ENCODE measurements around the gene VPS37D. TPM values are rescaled to one million over a fixed set of nuclear protein-coding genes. Genes with fewer than 3 reads are reported as not detected.

The VPS37D gene
- total RNA-seq, 1 donor from 2014 or later, result 1.3 TPM

DNA sequence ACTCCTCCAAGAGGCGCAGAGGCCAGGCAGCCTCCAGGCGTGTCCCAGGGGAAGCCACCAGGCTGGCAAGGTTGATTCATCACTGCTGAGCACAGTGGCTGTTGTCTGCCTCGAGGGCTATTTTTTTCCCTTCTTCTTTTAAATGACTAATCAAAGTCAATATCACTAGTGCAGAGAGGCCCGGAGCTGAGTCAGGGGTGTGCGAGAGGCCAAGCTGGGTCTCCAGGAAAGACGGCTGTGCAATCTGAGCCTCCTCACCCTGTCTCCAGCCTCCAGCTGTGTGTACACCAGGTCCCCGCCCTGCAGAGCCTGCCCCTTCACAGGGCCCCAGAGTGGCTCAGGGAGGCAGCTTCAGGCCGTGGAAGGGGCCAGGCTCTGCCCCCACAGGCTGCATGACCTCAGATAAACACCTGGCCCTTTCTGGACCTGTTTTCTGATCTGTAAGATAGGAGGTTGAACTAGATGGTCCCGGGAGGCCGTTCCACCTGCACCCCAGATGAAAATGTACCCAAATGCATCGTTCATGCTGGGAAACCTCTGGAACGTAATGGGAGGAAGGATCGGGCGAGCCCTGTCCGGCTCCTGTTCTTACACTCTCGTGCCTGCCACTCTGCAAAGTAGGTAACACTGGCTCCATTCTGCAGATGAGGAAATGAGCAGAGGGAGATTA lies 48.2 kb downstream of the VPS37D start:
- peak in 1 of 2 donors; percentile 81 for DNase-seq (ENCODE audit: low spot score in 2 of 2)
- Histone ChIP-seq H3K36me3 (no peaks in the 10 kb centered on the region), H3K27me3 (no peaks in the 10 kb centered on the region), H3K27ac (peak overlapping the region in 1 of 2 donors; percentile 10), H3K9me3 (no peaks in the 10 kb centered on the region), H3K4me3 (no peak overlapping the region), H3K4me1 (peaks cover 20 to 38% of the 10 kb centered on the region in 2 donors)
- TF ChIP-seq, protein P1, sequence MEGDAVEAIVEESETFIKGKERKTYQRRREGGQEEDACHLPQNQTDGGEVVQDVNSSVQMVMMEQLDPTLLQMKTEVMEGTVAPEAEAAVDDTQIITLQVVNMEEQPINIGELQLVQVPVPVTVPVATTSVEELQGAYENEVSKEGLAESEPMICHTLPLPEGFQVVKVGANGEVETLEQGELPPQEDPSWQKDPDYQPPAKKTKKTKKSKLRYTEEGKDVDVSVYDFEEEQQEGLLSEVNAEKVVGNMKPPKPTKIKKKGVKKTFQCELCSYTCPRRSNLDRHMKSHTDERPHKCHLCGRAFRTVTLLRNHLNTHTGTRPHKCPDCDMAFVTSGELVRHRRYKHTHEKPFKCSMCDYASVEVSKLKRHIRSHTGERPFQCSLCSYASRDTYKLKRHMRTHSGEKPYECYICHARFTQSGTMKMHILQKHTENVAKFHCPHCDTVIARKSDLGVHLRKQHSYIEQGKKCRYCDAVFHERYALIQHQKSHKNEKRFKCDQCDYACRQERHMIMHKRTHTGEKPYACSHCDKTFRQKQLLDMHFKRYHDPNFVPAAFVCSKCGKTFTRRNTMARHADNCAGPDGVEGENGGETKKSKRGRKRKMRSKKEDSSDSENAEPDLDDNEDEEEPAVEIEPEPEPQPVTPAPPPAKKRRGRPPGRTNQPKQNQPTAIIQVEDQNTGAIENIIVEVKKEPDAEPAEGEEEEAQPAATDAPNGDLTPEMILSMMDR (IDR thresholded peaks at IDR 0.05), result no peak
- intact Hi-C loops (cut with DNase I), result no loop called here

DNA sequence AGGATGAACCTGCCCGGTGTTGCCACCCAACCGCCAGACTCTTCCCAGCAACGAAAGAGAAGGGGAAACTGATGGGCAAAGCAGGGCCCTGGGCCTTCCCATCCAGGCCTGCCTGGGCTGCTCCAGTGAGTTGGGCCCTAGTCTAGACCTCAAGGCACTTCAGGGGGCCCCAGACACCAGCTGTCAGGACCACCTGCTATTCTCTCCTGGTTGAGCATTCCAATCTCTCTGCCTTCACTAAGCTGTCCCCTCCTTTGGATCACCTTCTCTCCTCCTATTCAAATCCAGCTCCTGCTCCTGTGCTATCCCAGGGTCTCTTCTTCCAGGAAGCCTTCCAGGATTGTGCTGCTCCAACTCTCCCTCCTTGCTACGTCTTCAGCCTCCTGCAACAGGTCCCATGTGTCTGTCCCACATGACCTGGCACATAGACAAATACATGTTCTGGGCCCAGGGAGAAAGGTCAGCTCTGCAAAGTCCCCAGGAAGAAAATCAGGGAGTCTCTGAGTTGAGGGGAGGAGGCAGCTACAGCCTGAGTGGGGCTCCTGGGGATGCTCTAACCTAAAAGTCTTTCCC lies 48.8 kb downstream of the VPS37D start:
- Histone ChIP-seq H3K4me1 (peaks cover 20 to 42% of the 10 kb centered on the region in 2 donors), H3K36me3 (no peaks in the 10 kb centered on the region), H3K27ac (no peak overlapping the region), H3K9me3 (no peaks in the 10 kb centered on the region), H3K4me3 (peak overlapping the region in 1 of 2 donors; percentile 97), H3K27me3 (no peaks in the 10 kb centered on the region)
- DNase-seq (ENCODE audit: low spot score in 2 of 2), result no peak
- TF ChIP-seq, protein P1 (IDR thresholded peaks at IDR 0.05), result no peak
- intact Hi-C loops (cut with DNase I), result no loop called here

DNA sequence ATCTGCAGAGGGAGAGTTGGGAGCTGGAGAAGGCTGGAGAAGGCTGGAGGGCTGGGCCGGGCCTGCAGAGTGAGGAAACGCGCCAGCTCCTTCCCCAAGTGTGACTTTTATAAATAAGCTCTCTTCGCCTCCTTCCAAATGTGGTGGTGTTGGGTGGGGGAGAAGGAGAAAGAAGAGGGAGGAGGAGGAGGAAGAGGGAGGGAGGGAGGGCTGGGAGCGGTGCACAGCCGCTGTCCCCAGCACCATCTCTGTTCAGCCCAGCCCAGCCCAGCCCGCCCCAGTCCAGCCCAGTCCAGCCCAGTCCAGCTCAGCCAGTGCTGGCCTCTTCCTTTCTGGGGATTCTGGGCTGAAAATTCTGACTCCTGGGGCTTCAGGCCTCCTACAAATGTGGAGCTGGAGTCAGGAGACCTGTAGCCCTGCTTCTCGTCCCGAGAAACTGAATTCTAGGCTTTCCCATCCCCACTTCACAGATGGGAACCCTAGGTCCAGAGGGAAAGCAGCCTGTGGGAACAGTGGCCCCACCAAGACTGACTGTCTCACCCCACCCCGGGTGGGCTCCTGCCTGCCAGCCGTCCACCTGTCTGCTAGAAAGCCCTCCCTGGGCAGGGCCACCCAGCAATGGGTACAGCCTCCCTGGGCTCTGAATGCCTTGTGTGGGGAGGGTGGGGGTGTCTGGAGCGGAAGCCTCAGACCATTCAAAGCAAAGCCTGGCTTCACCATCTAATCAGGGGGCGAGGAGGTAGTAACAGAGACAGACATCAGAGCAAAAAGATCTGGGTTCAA lies 49.6 kb downstream of the VPS37D start:
- Histone ChIP-seq H3K4me3 (peak overlapping the region in 1 of 2 donors; percentile 97), H3K36me3 (no peaks in the 10 kb centered on the region), H3K9me3 (no peaks in the 10 kb centered on the region), H3K4me1 (peaks cover 20 to 43% of the 10 kb centered on the region in 2 donors), H3K27ac (peak overlapping the region; percentile 27 to 51), H3K27me3 (no peaks in the 10 kb centered on the region)
- DNase-seq (ENCODE audit: low spot score in 2 of 2), result no peak
- TF ChIP-seq, protein P1 (IDR thresholded peaks at IDR 0.05), result no peak
- intact Hi-C loops (cut with DNase I), result no loop called here

DNA sequence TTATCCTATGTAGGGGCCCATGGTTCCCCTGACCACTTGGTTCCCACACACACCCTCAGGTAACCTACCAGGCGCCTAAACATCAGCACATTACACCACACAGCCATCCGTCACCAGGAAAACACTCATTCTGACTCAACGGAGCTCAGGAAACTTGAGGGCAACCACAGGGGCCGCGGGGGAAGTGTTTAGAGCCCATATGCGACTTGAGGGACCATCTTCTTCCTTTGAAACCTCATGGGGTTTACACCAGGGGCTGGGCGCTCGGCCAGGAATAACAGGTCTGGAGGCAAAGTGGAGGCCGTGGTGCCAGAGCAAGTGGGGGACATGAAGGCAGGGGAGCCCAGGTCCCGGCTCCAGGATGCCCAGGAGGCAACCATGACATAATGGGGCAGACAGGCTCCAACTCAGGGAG lies 50.4 kb downstream of the VPS37D start:
- Histone ChIP-seq H3K4me1 (peaks cover 20 to 43% of the 10 kb centered on the region in 2 donors), H3K9me3 (no peaks in the 10 kb centered on the region), H3K27ac (peak overlapping the region; percentile 17 to 51), H3K27me3 (no peaks in the 10 kb centered on the region), H3K4me3 (peak overlapping the region; percentile 93 to 97), H3K36me3 (no peaks in the 10 kb centered on the region)
- TF ChIP-seq, protein P1 (IDR thresholded peaks at IDR 0.05), result no peak
- intact Hi-C loops (cut with DNase I), result loop anchor here (2.0 kb wide), 1 partner anchor 35 kb away; the partner anchor contains the start of genes BUD23 and DNAJC30
- DNase-seq (ENCODE audit: low spot score in 2 of 2), result peak; percentile 32 to 81

DNA sequence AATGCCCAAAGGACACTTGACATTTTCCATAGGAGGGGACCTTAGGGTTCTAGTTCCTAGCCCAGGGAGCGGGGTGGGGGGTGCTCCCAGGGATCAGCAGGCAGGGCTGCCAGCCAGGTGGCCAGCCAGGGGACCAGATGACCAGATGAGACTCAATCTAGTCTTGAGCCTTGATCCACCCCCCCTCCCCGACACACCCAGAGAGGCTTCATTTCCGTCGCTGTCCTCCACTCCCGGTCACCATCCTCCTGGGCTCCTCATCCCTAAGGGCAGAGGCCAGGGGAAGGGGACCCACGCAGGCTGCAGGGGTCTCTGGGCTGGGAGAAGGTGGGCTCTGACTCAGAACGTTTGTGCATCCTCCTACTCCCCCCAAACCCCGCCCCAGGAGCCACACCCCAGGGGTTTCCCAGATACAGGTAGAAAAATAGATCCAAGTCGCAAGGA lies 50.8 kb downstream of the VPS37D start:
- peaks cover 20 to 43% of the 10 kb centered on the region in 2 donors for H3K4me1 ChIP-seq
- DNase-seq (ENCODE audit: low spot score in 2 of 2), result no peak
- no peaks in the 10 kb centered on the region for H3K27me3 ChIP-seq
- H3K36me3 ChIP-seq, result no peaks in the 10 kb centered on the region
- H3K9me3 ChIP-seq, result no peaks in the 10 kb centered on the region
- peak overlapping the region; percentile 17 to 51 for H3K27ac ChIP-seq
- TF ChIP-seq, protein P1 (IDR thresholded peaks at IDR 0.05), result no peak
- peak overlapping the region; percentile 93 to 97 for H3K4me3 ChIP-seq
- intact Hi-C loops (cut with DNase I), result loop anchor here (2.0 kb wide), 1 partner anchor 36 kb away; the partner anchor contains the start of genes BUD23 and DNAJC30
